Thymus (tissue), 11 donors: ENCODE measurements around the gene MSL3B. TPM values are rescaled to one million over a fixed set of nuclear protein-coding genes. Genes with fewer than 3 reads are reported as not detected.

Experiments
- DNase-seq, 9 donors: peaks; one replicate each; pipeline ENCODE4 v3.0.0-alpha.2; 2013; ENCODE audit warnings: low spot score in 9 of 9, low read depth in 6 of 9, missing footprints in 1 of 9
- H3K27ac ChIP-seq, 2 donors: one replicate each; pipeline ENCODE4 v1.5.1; 2013; ENCODE audit warnings: control low read depth in 1 of 2, low read depth in 1 of 2, low read length in 1 of 2, mild to moderate bottlenecking in 1 of 2, moderate library complexity in 1 of 2
- H3K27me3 ChIP-seq, 2 donors: one replicate each; pipeline ENCODE4 v1.5.1; 2013; ENCODE audit warnings: low read length in 1 of 2; ENCODE audit not compliant: control insufficient read depth in 2 of 2, insufficient read depth in 1 of 2
- H3K36me3 ChIP-seq, 2 donors: one replicate each; pipeline ENCODE4 v1.5.1; 2013; ENCODE audit warnings: low read length in 1 of 2, mild to moderate bottlenecking in 1 of 2, moderate library complexity in 1 of 2; ENCODE audit not compliant: control insufficient read depth in 2 of 2, insufficient read depth in 2 of 2
- H3K4me1 ChIP-seq, 2 donors: one replicate each; pipeline ENCODE4 v1.5.1; 2013; ENCODE audit warnings: low read length in 2 of 2; ENCODE audit not compliant: control insufficient read depth in 2 of 2, insufficient read depth in 2 of 2
- H3K4me3 ChIP-seq, 2 donors: one replicate each; pipeline ENCODE4 v1.5.1; 2013; ENCODE audit warnings: low read length in 2 of 2, control low read depth in 1 of 2, mild to moderate bottlenecking in 1 of 2
- H3K9me3 ChIP-seq, 2 donors: one replicate each; pipeline ENCODE4 v1.5.1; 2013; ENCODE audit warnings: low read length in 1 of 2, mild to moderate bottlenecking in 1 of 2; ENCODE audit not compliant: control insufficient read depth in 2 of 2, insufficient read depth in 1 of 2
- WGBS: extraction: QIAGEN DNeasy Blood & Tissue Kit; methylation state at CpG from one replicate; pipeline ENCODE4 v1.1.7; 2013; 5-methylcytosine and 5-hydroxymethylcytosine counted together
- polyA plus RNA-seq: library from polyadenylated mRNA; stranded (reverse); fragments of 200-250 nt; gene quantifications from one replicate; pipeline ENCODE4 v1.2.3, GENCODE V29; 2013
- total RNA-seq: library from RNA; stranded (reverse); fragments of 120-200 nt; gene quantifications from one replicate; pipeline ENCODE4 v1.2.4, GENCODE V29; 2013
- donor health status: healthy.

MSL3B gene

GRCh38 chr2:233817361-233817911 is 50.8 kb downstream of the MSL3B start:
- H3K4me3 ChIP-seq = no peak overlapping the region
- no peak overlapping the region for H3K27ac ChIP-seq
- no peaks in the 10 kb centered on the region for H3K4me1 ChIP-seq
- H3K9me3 ChIP-seq = no peaks in the 10 kb centered on the region
- H3K27me3 ChIP-seq = peaks cover 0 to 3% of the 10 kb centered on the region in 2 donors
- H3K36me3 ChIP-seq = no peaks in the 10 kb centered on the region
- 87% methylated on average over 3 of the region's 3 CpGs for WGBS
- DNase-seq = no peak

GRCh38 chr2:233816771-233817170 is 51.4 kb downstream of the MSL3B start:
- Histone ChIP-seq H3K36me3 (no peaks in the 10 kb centered on the region), H3K4me1 (no peaks in the 10 kb centered on the region), H3K4me3 (no peak overlapping the region), H3K27me3 (peaks cover 0 to 3% of the 10 kb centered on the region in 2 donors), H3K9me3 (no peaks in the 10 kb centered on the region), H3K27ac (no peak overlapping the region)
- no peak for DNase-seq
- WGBS = 79% methylated on average over 4 of the region's 4 CpGs

GRCh38 chr2:233816334-233816733 is 51.9 kb downstream of the MSL3B start:
- WGBS = 85% methylated on average over 2 of the region's 2 CpGs
- H3K36me3 ChIP-seq = no peaks in the 10 kb centered on the region
- H3K27ac ChIP-seq = no peak overlapping the region
- H3K9me3 ChIP-seq = no peaks in the 10 kb centered on the region
- H3K4me1 ChIP-seq = no peaks in the 10 kb centered on the region
- no peak for DNase-seq
- H3K27me3 ChIP-seq = peaks cover 0 to 3% of the 10 kb centered on the region in 2 donors
- no peak overlapping the region for H3K4me3 ChIP-seq

- Histone ChIP-seq H3K27me3 (peaks cover 0 to 3% of the 10 kb centered on the region in 2 donors), H3K36me3 (no peaks in the 10 kb centered on the region), H3K4me1 (no peaks in the 10 kb centered on the region), H3K4me3 (no peak overlapping the region), H3K27ac (no peak overlapping the region), H3K9me3 (no peaks in the 10 kb centered on the region)
- DNase-seq = no peak
- WGBS = 97% methylated on average over 6 of the region's 6 CpGs
Measured at GRCh38 chr2:233815861-233816260, 52.3 kb downstream of the MSL3B start.

Other genes starting within 250 kb of the MSL3B start
- 0.09 TPM for gene UGT1A10, start 231.9 kb downstream of the MSL3B start, total RNA-seq
- gene UGT1A10, start 231.9 kb downstream of the MSL3B start, polyA plus RNA-seq = 0.39 TPM
- gene UGT1A9, start 196.5 kb downstream of the MSL3B start, total RNA-seq = 0.09 TPM
- 0.27 TPM for gene UGT1A9, start 196.5 kb downstream of the MSL3B start, polyA plus RNA-seq
- gene UGT1A7, start 186.5 kb downstream of the MSL3B start, total RNA-seq = 0.19 TPM
- gene UGT1A7, start 186.5 kb downstream of the MSL3B start, polyA plus RNA-seq = 0.11 TPM
- gene UGT1A6, start 175.5 kb downstream of the MSL3B start, total RNA-seq = 1.1 TPM
- gene UGT1A6, start 175.5 kb downstream of the MSL3B start, polyA plus RNA-seq = 4.5 TPM
- 0.09 TPM for gene UGT1A5, start 155.5 kb downstream of the MSL3B start, total RNA-seq
- 0.14 TPM for gene UGT1A5, start 155.5 kb downstream of the MSL3B start, polyA plus RNA-seq
- 0.09 TPM for gene UGT1A4, start 149.7 kb downstream of the MSL3B start, total RNA-seq
- 0.34 TPM for gene UGT1A4, start 149.7 kb downstream of the MSL3B start, polyA plus RNA-seq
- gene UGT1A3, start 139.3 kb downstream of the MSL3B start, total RNA-seq = not detected
- gene UGT1A3, start 139.3 kb downstream of the MSL3B start, polyA plus RNA-seq = not detected
- 0.09 TPM for gene UGT1A1, start 108.1 kb downstream of the MSL3B start, total RNA-seq
- 0.32 TPM for gene UGT1A1, start 108.1 kb downstream of the MSL3B start, polyA plus RNA-seq
- 0.71 TPM for gene MROH2A, start 90.1 kb downstream of the MSL3B start, total RNA-seq
- 0.39 TPM for gene MROH2A, start 90.1 kb downstream of the MSL3B start, polyA plus RNA-seq
- 29.7 TPM for gene HJURP, start 13.9 kb downstream of the MSL3B start, total RNA-seq
- 5.8 TPM for gene HJURP, start 13.9 kb downstream of the MSL3B start, polyA plus RNA-seq
- 0.19 TPM for gene TRPM8, start 49.0 kb upstream of the MSL3B start, total RNA-seq
- 0.59 TPM for gene TRPM8, start 49.0 kb upstream of the MSL3B start, polyA plus RNA-seq
- gene SPP2, start 182.3 kb upstream of the MSL3B start, total RNA-seq = 0.05 TPM
- gene SPP2, start 182.3 kb upstream of the MSL3B start, polyA plus RNA-seq = 0.11 TPM